ENCODE data around the gene MICALL2.

MICALL2 gene

DNA sequence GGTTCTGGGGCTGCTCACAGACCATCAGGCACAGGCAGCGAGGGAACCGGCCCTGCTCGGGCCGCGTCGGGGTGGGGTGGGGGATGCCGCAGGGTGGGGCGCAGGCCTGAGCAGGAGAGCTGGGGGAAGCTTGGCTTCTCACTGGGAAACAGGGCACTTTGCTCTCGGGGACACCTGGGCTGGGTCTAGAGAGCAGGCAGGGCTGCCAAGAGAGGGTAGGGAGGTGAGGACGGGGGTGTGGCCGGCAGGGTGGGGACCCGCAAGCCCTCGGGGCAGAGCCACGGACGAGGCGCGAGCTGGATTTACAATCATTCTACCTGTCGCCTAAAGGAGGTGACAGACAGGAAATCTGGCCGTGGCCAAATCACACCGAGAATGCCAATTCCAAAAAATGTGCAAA, 33.9 kb upstream of the MICALL2 start:
- DNase-seq (ENCODE audit: low spot score) = peak; percentile 37

DNA sequence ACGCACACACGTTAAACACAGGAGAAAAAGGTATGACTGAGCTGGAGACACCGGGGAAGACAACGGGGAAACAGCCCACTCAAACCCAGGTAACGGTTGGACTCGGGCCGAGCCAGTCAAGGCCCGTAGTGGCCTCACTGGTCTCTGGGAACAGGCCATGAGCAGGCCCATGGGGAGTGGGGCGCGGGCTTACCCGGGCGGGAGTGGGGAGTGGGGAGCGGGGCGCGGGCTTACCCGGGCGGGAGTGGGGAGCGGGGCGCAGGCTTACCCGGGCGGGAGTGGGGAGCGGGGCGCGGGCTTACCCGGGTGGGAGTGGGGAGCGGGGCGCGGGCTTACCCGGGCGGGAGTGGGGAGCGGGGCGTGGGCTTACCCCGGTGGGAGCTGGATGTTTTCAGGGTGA, 33.4 kb upstream of the MICALL2 start:
- DNase-seq (ENCODE audit: low spot score) = no peak

- DNase-seq (ENCODE audit: low spot score) = no peak
Measured at GRCh38 chr7:1492221-1492620, 33.0 kb upstream of the MICALL2 start.

- no peak for DNase-seq (ENCODE audit: low spot score)
Measured at GRCh38 chr7:1490837-1491236, 31.6 kb upstream of the MICALL2 start.

DNA sequence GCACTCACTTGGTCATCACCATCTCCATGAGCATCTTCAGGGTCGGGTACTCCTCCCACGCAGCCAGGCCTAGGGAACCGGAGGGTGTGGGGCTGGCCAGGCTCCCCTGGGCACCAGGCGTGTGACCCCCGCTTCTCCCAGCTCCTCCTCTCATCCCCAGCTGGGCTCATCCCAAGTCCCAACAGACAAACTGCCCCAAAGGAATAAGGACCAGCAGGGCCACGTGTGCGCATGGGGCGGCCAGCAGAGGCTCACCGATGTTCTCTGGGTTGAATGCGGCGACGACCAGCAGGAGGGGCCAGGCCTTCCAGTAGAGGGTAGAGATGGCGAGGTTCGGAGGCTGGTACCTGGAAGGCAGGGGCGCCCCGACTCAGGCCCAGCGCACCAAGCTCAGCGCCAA, 30.1 kb upstream of the MICALL2 start:
- DNase-seq (ENCODE audit: low spot score) = no peak

- DNase-seq (ENCODE audit: low spot score) = no peak
Measured at GRCh38 chr7:1488016-1488415, 28.7 kb upstream of the MICALL2 start.

DNA sequence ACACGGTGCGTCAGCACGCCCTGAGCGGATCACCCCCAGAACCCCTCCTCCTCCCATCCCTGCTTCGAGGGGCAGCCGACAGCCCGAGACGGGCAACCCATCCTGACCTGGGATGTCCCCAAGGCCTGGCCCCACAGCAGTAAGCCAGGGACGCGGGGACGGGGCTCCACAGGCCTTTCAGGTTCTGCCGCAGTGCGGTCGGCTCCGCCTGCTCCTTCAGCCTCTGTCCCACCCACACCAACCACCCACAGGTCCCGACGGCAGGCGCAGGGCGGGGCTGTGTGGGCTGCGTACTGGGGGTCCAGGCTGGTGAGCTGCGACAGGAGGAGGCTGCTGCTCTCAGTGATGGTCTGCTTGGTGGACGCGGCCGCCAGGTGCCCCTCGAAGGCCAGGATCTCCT, 28.2 kb upstream of the MICALL2 start:
- DNase-seq (ENCODE audit: low spot score) = no peak

- DNase-seq (ENCODE audit: low spot score) = no peak
Measured at GRCh38 chr7:1486571-1486970, 27.3 kb upstream of the MICALL2 start.

DNA sequence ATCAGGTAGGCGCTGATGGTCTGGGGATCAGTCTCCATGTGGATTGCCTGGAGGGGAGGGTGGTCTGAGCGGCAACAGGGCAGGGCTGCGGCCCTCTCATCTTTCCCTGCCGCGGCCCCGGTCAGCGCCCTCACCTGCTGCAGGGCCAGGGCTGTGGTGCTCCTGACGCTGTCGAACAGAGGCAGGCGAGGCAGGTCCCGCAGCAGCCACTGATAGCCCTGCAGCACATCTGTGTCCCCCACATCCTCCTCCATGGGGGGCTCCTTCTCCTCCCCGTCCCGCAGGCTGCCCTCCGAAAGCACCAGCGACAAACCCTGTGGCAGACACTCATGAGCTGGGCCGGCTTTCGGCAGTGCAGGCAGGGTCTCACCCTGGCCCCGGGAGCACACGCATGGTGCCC, 25.9 kb upstream of the MICALL2 start:
- DNase-seq (ENCODE audit: low spot score) = no peak

- no peak for DNase-seq (ENCODE audit: low spot score)
Measured at GRCh38 chr7:1484569-1484968, 25.3 kb upstream of the MICALL2 start.

DNA sequence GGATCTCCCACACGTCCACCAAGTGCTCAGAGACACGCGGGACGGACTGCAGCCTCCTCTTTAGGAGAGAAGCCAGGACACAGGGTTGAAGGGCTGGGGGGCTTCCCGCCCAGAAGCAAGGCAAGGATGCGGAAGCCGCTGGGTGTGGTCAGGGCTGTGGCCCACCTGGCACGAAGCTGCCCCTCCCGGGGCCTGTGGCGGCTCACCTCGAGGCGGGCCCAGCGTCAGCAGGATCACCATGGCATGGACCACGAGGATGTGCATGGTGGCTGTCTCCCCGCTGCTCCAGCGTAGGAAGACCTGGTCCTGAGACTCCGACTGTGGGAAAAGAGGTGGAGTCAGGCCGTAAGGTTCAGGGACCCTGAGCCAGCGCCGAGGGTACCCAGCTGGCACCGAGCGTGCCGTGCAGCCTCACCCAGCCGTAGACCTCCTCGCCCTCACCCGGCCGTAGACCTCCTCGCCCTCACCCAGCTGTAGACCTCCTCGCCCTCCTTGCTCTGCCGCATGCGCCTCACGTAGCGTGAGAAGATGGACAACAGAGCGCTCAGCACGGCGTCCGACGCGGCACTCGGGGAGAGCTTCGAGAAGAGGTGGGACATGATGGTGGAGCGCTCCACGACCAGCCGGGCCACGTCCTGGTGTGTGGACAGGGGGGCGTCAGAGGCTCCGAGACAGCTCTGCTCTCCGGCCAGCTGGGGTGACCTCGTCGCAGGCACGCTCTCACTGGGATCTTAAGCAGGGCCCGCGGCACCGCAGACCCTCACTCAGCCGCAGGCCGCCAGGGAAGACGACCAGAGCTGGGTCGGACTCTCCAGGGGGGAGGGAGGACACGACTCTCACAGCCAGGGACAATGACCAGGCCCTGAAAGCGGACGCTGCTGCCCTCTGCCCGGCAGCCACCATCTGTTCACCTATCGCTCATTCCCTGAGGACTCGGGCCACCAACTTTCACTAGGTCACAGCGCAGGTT, 24.6 kb upstream of the MICALL2 start:
- no peak for DNase-seq (ENCODE audit: low spot score)

- DNase-seq (ENCODE audit: low spot score) = no peak
Measured at GRCh38 chr7:1483079-1483478, 23.8 kb upstream of the MICALL2 start.

DNA sequence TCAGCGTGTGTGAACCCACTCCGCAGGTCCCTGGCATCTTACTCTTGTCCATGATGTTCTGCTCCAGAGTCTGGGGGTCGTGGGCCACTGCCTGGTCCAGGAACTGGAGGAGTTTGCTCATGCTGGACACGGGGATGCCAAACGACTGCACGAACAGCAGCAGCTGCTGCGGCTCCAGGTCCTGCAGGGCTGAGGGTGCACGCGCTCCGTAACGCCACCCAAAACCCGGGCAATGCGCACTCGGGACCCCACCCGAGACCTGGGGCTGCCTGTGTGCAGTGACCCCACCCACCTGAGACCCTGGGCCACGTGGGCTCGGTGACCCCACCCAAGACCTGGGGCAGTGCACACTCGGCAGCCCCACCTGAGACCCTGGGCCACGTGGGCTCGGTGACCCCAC, 22.0 kb upstream of the MICALL2 start:
- DNase-seq (ENCODE audit: low spot score) = no peak

- no peak for DNase-seq (ENCODE audit: low spot score)
Measured at GRCh38 chr7:1480670-1481069, 21.4 kb upstream of the MICALL2 start.

DNA sequence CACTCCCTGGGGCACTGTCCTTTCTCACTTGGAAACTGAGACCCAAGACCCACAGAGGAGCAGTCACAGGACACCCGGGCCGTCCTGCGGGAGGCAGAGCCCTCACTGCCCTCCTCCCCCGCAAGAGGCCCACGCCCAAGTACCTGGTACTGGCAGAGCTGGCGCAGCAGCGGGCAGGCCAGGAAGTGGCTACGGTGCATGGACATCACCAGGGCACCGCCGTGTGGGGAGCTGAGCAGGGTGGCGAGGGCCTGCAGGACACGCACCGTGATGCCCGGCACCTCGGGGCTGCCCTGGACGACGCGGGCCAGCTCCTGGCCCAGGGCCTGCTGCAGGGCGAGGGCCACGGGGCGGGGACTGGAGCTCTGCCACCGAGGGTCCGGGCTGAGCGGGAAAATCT, 20.0 kb upstream of the MICALL2 start:
- DNase-seq (ENCODE audit: low spot score) = no peak

GRCh38 chr7:1478480-1478879, 19.2 kb upstream of the MICALL2 start:
- DNase-seq (ENCODE audit: low spot score) = no peak

- no peak for DNase-seq (ENCODE audit: low spot score)
Measured at GRCh38 chr7:1476859-1477258, 17.6 kb upstream of the MICALL2 start.

DNA sequence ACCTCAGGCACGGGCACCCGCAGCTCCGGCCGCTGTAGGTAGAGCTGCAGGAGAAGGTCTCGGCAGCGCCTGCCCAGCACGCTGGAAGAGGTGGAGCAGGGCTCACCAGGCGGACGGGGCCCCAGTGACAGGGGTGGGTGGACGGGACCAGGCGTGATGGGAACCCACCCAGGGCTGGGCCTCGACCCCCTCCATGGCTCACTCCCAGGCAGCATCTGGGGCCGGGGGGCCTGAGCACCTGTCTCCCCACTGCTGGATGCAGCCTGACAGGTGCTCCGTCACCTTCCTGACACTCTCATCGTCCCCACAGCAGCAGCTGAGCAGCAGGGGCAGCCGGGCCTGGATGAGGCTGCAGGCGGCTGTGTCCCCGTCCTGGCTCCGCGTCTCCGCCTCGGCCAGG, 16.7 kb upstream of the MICALL2 start:
- no peak for DNase-seq (ENCODE audit: low spot score)

GRCh38 chr7:1475393-1475792, 16.1 kb upstream of the MICALL2 start:
- no peak for DNase-seq (ENCODE audit: low spot score)

DNA sequence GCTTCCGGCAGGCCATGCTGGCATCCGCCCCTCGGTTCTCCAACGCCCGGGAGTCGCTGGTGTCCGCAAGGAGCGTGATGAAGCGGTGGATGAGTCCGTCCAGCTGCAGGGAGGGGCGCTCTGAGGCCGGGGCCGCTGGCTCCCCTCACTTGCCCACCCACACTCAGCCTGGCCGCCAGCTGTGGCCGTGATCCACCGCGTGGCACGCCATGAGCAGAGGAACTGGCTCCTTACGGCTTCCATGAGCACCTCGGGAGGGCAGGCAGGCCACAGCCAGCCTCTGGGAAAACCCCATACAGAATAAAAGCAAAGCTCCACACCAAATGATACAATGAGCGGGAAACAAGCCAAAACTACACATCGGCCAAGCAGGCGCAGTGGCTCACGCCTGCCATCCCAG, 15.5 kb upstream of the MICALL2 start:
- DNase-seq (ENCODE audit: low spot score) = no peak

GRCh38 chr7:1473864-1474512, 14.7 kb upstream of the MICALL2 start:
- DNase-seq (ENCODE audit: low spot score) = peak; percentile 98

DNA sequence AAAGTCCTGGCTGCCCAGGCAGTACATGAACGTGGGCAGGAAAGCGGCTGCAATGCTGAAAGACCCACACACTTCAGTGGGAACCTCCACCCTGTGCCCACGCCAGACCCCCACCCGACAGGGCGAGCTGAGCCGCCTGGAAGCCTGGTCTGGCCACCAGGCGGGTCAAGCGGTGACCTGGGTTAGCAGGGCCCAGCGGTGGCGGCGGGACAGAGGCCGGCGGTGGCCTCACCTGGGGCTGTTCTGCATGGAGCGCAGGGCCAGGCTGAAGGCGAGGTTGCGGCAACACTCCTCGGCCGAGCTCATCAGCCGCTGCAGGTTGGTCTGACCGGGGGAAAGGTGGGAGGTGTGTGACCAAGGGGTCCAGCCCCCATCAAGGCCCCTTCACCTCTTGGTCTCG, 11.6 kb upstream of the MICALL2 start:
- no peak for DNase-seq (ENCODE audit: low spot score)

DNA sequence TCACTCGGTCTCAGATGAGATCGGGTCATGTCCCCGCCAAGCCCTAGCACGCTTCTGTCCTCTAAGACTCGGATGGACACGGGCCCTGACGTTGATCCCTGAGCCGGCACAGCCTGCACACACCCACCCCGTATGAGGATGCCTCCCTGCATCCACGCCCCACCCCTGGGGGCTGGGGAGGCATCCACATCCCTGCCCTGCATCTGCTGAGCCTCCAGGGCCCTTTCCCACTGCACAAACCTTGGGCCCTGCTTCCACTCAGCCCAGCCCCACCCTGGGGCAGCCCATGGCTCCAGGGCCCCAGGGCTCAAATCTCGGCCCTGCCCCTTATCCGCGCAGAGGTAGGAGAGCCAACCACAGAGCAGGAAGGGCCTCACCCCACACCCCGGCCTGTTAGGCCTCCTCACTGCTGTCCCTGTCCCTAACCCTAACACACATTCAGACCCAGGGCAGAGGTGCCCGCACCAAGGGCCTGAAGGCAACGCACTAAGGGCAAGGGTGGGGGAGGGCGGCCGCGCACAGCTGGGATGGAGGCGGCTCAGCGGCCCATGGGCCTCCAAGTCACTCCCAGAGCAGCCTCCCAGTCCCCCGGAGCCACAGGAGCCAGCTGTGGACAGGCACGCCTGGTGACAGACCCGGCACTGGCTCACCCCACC, 9.5 kb upstream of the MICALL2 start:
- DNase-seq (ENCODE audit: low spot score) = no peak
